NB4 (cell line): ENCODE data around the gene MESD.

ENCODE experiments used
- DNase-seq: peaks from one replicate; pipeline ENCODE4 v3.0.0; 2010; ENCODE audit warnings: low read depth
- H3K4me3 ChIP-seq: one replicate; pipeline ENCODE4 v1.5.1; 2011; ENCODE audit warnings: mild to moderate bottlenecking, low read depth, low read length, moderate library complexity
- CTCF ChIP-seq: IDR thresholded peaks from one replicate; pipeline ENCODE4 v1.5.1; 2012; ENCODE audit warnings: low read depth, low read length
- MAX ChIP-seq: IDR thresholded peaks from 2 replicates; pipeline ENCODE4 v1.6.1; 2011; ENCODE audit warnings: low read depth, low read length
- MYC ChIP-seq: IDR thresholded peaks from 2 replicates; pipeline ENCODE4 v1.6.1; 2011; ENCODE audit warnings: low read depth, low read length
- POLR2A ChIP-seq: IDR thresholded peaks from 2 replicates; pipeline ENCODE4 v1.6.1; 2011; ENCODE audit warnings: mild to moderate bottlenecking; ENCODE audit not compliant: insufficient read length; ENCODE audit errors: extremely low read depth

The MESD gene

GRCh38 chr15:81025721-81026370, 36.2 kb upstream of the MESD start:
- DNase-seq: no peak
- TF ChIP-seq CTCF (no peak), POLR2A (no peak), MAX (no peak), MYC (no peak)
- no peak overlapping the region for H3K4me3 ChIP-seq

GRCh38 chr15:81024936-81025335, 35.3 kb upstream of the MESD start:
- DNase-seq: peak; percentile 19
- TF ChIP-seq MYC (no peak), POLR2A (no peak), MAX (no peak), CTCF (no peak)
- H3K4me3 ChIP-seq: no peak overlapping the region

DNA sequence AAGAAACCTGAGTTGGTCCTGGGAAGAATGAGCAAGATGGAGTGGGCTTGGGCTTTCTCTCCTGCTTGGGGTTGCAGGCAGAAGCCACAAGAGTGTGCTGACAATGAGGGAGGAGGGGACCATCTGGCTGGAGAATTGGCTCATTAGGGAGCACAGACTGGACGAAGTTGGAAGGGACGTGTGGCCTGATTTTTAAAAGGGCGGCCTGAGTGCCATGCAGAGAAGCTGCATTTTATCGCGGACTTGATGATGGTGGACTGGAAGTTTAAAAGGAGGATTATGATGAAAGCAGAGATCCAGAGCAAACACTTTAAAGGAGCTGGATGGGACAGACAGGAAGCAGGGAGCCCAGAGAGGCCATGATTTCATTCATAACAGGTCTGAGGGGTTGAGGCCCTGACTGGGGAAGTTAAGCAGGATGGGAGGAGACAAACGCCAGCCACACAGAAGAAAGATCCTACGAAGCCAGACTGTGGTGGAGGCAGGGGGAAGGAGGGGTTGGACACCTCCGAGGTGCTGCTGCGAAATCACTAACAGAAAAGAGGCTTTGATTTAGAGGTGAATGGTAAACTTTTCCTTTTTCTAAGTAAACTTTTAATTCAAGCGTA, 34.8 kb upstream of the MESD start:
- H3K4me3 ChIP-seq: no peak overlapping the region

GRCh38 chr15:81023483-81024264, 34.1 kb upstream of the MESD start:
- DNase-seq: peak; percentile 84
- TF ChIP-seq CTCF (no peak), MYC (peak; percentile 69), MAX (peak; percentile 95)
- H3K4me3 ChIP-seq: no peak overlapping the region

More for the DNA sequence above, 34.8 kb upstream of the MESD start:
- peak; percentile 79 for DNase-seq
- TF ChIP-seq POLR2A (no peak), CTCF (no peak), MAX (no peak), MYC (no peak)

GRCh38 chr15:81021321-81021720, 31.7 kb upstream of the MESD start:
- TF ChIP-seq CTCF (no peak), POLR2A (no peak), MAX (no peak), MYC (no peak)
- no peak overlapping the region for H3K4me3 ChIP-seq
- DNase-seq: no peak
